ENCODE measurements around the gene ZNF354C. TPM values are rescaled to one million over a fixed set of nuclear protein-coding genes. Genes with fewer than 3 reads are reported as not detected.

The ZNF354C gene
- total and polyA plus RNA-seq, 2 of the 8 experiments (the other 6 are each of a cell fraction or from before 2014, with no cell fraction given), result 0.85 to 2.3 TPM

- FAIRE-seq, result no peak
Measured at GRCh38 chr5:179054876-179055275, 5.3 kb upstream of the ZNF354C start.

More at GRCh38 chr5:179054876-179055275, 5.3 kb upstream of the ZNF354C start:
- H3K4me3 ChIP-seq (ENCODE audit: extremely low read depth in 1 of 4, insufficient read depth in 2 of 4, low read depth in 3 of 4, low read length in 4 of 4), result no peak overlapping the region
- H3K9me3 ChIP-seq (ENCODE audit: insufficient read depth in 2 of 2, low read depth in 1 of 2, low read length in 1 of 2), result peaks cover 40 to 55% of the 10 kb centered on the region in 2 experiments
- H4K5ac ChIP-seq (ENCODE audit: insufficient read length, low read depth, low read length), result no peak overlapping the region
- no peak overlapping the region for H2BK15ac ChIP-seq (ENCODE audit: low read length)
- H3K4me1 ChIP-seq (replicated peaks in 1 of 4; ENCODE audit: control insufficient read depth in 3 of 4, insufficient read depth in 4 of 4, low read length in 3 of 4), result no peaks in the 10 kb centered on the region
- H2AK5ac ChIP-seq (ENCODE audit: low read depth, low read length), result no peak overlapping the region
- H3K18ac ChIP-seq (ENCODE audit: extremely low read depth, low read length), result no peak overlapping the region
- no peak for DNase-seq (ENCODE audit: low read depth in 1 of 2, low spot score in 2 of 2)
- 83% methylated on average over 10 of the region's 10 CpGs; no CpG with 5 or more reads in 1 of the 2 experiments for WGBS, 2 experiments (ENCODE audit: extremely low coverage in 1 of 2, insufficient coverage in 1 of 2, insufficient read length in 1 of 2, insufficient replicate concordance in 2 of 2, low coverage in 1 of 2, low lambda C conversion rate in 2 of 2, missing lambda C conversion rate in 1 of 2)
- H2BK120ac ChIP-seq (replicated peaks; ENCODE audit: low read depth, low read length), result no peak overlapping the region
- H3K36me3 ChIP-seq (ENCODE audit: control insufficient read depth in 2 of 4, insufficient read depth in 4 of 4, low read length in 3 of 4), result no peaks in the 10 kb centered on the region
- ChIA-PET POLR2A (ENCODE audit: partially characterized antibody) (no interaction called here), CTCF (ENCODE audit: partially characterized antibody) (interaction anchor here (1.4 kb wide), 1 partner anchor 88 kb away, joined by 3 read pairs; no protein-coding TSS in a partner anchor)
- H3K27ac ChIP-seq (ENCODE audit: low read depth, low read length), result no peak overlapping the region
- H2BK20ac ChIP-seq (ENCODE audit: low read length), result no peak overlapping the region
- no peak overlapping the region for H3K4ac ChIP-seq (replicated peaks; ENCODE audit: insufficient read length, low read depth, low read length)
- H3K23me2 ChIP-seq (ENCODE audit: low read depth, low read length), result no peaks in the 10 kb centered on the region
- H2BK12ac ChIP-seq (ENCODE audit: low read depth, low read length), result no peak overlapping the region
- H3K79me1 ChIP-seq (ENCODE audit: low read depth, low read length), result no peaks in the 10 kb centered on the region
- no peaks in the 10 kb centered on the region for H3K79me2 ChIP-seq (ENCODE audit: control insufficient read depth in 1 of 2, insufficient read depth in 2 of 2, low read length in 2 of 2)
- H3K9ac ChIP-seq (replicated peaks in 1 of 4; ENCODE audit: extremely low read depth in 1 of 4, low read depth in 3 of 4, low read length in 3 of 4), result no peak overlapping the region
- no peaks in the 10 kb centered on the region for H4K20me1 ChIP-seq (replicated peaks in 1 of 2; ENCODE audit: control insufficient read depth in 1 of 2, insufficient read depth in 2 of 2, low read length in 2 of 2)
- TF ChIP-seq CBX5 (IDR thresholded peaks at IDR 0.05; ENCODE audit: low read depth, low read length) (no peak), TAF1 (IDR thresholded peaks at IDR 0.05; ENCODE audit: low read depth, low read length) (no peak), ATF3 (IDR thresholded peaks at IDR 0.05; ENCODE audit: insufficient read depth, low read depth, low read length) (no peak), TAF7 (optimal IDR thresholded peaks at IDR 0.05; ENCODE audit: borderline replicate concordance, low read depth, low read length) (no peak), E2F6 (IDR thresholded peaks at IDR 0.05) (no peak), EP300 (IDR thresholded peaks at IDR 0.05; ENCODE audit: borderline replicate concordance in 1 of 2, low read depth in 2 of 2, low read length in 2 of 2) (no peak), TEAD4 (IDR thresholded peaks at IDR 0.05; ENCODE audit: low read depth, low read length) (no peak), CHD1 (IDR thresholded peaks at IDR 0.05; ENCODE audit: low read depth, low read length) (no peak), RBBP5 (IDR thresholded peaks at IDR 0.05; ENCODE audit: borderline replicate concordance, low read depth, low read length) (no peak)
- no peak overlapping the region for H2AFZ ChIP-seq (ENCODE audit: low read length)
- no peak overlapping the region for H3K14ac ChIP-seq (ENCODE audit: insufficient read length)
- no peak overlapping the region for H4K8ac ChIP-seq (ENCODE audit: extremely low read depth, insufficient read depth, low read length)
- H3K4me2 ChIP-seq (ENCODE audit: insufficient read depth in 1 of 2, low read depth in 2 of 2, low read length in 2 of 2), result no peak overlapping the region
- no peaks in the 10 kb centered on the region for H3K27me3 ChIP-seq (replicated peaks in 1 of 4; ENCODE audit: control insufficient read depth in 3 of 4, extremely low read depth in 1 of 4, insufficient read depth in 3 of 4, low read length in 3 of 4)
- H3K56ac ChIP-seq (replicated peaks; ENCODE audit: insufficient read length, low read depth, low read length), result no peak overlapping the region
- H3K23ac ChIP-seq (ENCODE audit: insufficient read length), result no peak overlapping the region
- no peak overlapping the region for H4K91ac ChIP-seq (replicated peaks; ENCODE audit: insufficient read length, low read length)
- H2BK5ac ChIP-seq (ENCODE audit: low read depth, low read length), result no peak overlapping the region
